HepG2 (cell line): Measurements from ENCODE around the gene MPV17L2. TPM values are rescaled to one million over a fixed set of nuclear protein-coding genes. Genes with fewer than 3 reads are reported as not detected.

Source experiments
- CBFB ChIP-seq: sonication (generic); formaldehyde crosslinking; IDR thresholded peaks from 2 replicates; pipeline ENCODE4 v1.4.0; 2020; ENCODE audit warnings: missing genetic modification reagents
- DMAP1 ChIP-seq: IDR thresholded peaks from 2 replicates; pipeline ENCODE4 v1.6.1; 2016
- DNMT1 ChIP-seq: sonication (generic); formaldehyde crosslinking; IDR thresholded peaks from 2 replicates; pipeline ENCODE4 v1.5.1; 2020; ENCODE audit warnings: mild to moderate bottlenecking, missing genetic modification reagents
- FOSL2 ChIP-seq: sonication (generic); formaldehyde crosslinking; IDR thresholded peaks from 2 replicates; pipeline ENCODE4 v1.4.0; 2020; ENCODE audit warnings: missing genetic modification reagents
- FOXJ3 ChIP-seq: sonication (generic); formaldehyde crosslinking; IDR thresholded peaks from 2 replicates; pipeline ENCODE4 v1.4.0; 2020; ENCODE audit warnings: missing genetic modification reagents, mild to moderate bottlenecking, borderline replicate concordance
- HNF4G ChIP-seq, 2 experiments: sonication (generic) in 1 of 2; formaldehyde crosslinking in 1 of 2; IDR thresholded peaks; 2 replicates each; pipeline versions ENCODE4 v1.4.0 to v1.6.1; 2011 to 2020; ENCODE audit warnings: borderline replicate concordance in 2 of 2, low read depth in 2 of 2, mild to moderate bottlenecking in 2 of 2, low read length in 1 of 2, missing genetic modification reagents in 1 of 2, moderate library complexity in 1 of 2
- ISX ChIP-seq: sonication (generic); formaldehyde crosslinking; conservative IDR thresholded peaks from 2 replicates; pipeline ENCODE4 v1.5.0; 2020; ENCODE audit warnings: missing genetic modification reagents
- MED1 ChIP-seq: sonication (generic); formaldehyde crosslinking; IDR thresholded peaks from 2 replicates; pipeline ENCODE4 v1.4.0; 2020; ENCODE audit warnings: missing genetic modification reagents
- PAXIP1 ChIP-seq: sonication (generic); formaldehyde crosslinking; conservative IDR thresholded peaks from 2 replicates; pipeline ENCODE4 v1.4.0; 2020; ENCODE audit warnings: mild to moderate bottlenecking, missing genetic modification reagents, moderate library complexity
- PHF21A ChIP-seq: sonication (generic); formaldehyde crosslinking; IDR thresholded peaks from 2 replicates; pipeline ENCODE4 v1.5.0; 2020; ENCODE audit warnings: mild to moderate bottlenecking, missing genetic modification reagents
- PRMT3 ChIP-seq: sonication (generic); formaldehyde crosslinking; IDR thresholded peaks from 2 replicates; pipeline ENCODE4 v1.8.1; 2022; ENCODE audit warnings: low read depth, mild to moderate bottlenecking, moderate library complexity, missing genetic modification reagents, borderline replicate concordance
- SALL2 ChIP-seq: sonication (generic); formaldehyde crosslinking; IDR thresholded peaks from 2 replicates; pipeline ENCODE4 v1.8.1; 2023; ENCODE audit warnings: mild to moderate bottlenecking, missing genetic modification reagents, inconsistent platforms
- SNAPC5 ChIP-seq: sonication (generic); formaldehyde crosslinking; IDR thresholded peaks from 2 replicates; pipeline ENCODE4 v1.8.1; 2023; ENCODE audit warnings: mild to moderate bottlenecking, missing genetic modification reagents, borderline replicate concordance
- SUZ12 ChIP-seq: fragments of 150-350 bp; IDR thresholded peaks from 2 replicates; pipeline ENCODE4 v1.6.1; 2014; ENCODE audit warnings: low read depth, low read length
- ZBTB43 ChIP-seq: sonication (generic); formaldehyde crosslinking; conservative IDR thresholded peaks from 2 replicates; pipeline ENCODE4 v1.4.0; 2020; ENCODE audit warnings: missing genetic modification reagents
- ZC3H13 ChIP-seq: sonication (generic); formaldehyde crosslinking; IDR thresholded peaks from 2 replicates; pipeline ENCODE4 v1.8.1; 2023; ENCODE audit warnings: mild to moderate bottlenecking, missing genetic modification reagents, moderate library complexity
- ZFYVE20 ChIP-seq: sonication (generic); formaldehyde crosslinking; IDR thresholded peaks from 2 replicates; pipeline ENCODE4 v1.8.0; 2023; ENCODE audit warnings: low read depth, mild to moderate bottlenecking, moderate library complexity, missing genetic modification reagents, borderline replicate concordance
- ZNF230 ChIP-seq: sonication (generic); formaldehyde crosslinking; IDR thresholded peaks from 2 replicates; pipeline ENCODE4 v1.4.0; 2020; ENCODE audit warnings: mild to moderate bottlenecking, missing genetic modification reagents
- ZNF235 ChIP-seq: sonication (generic); formaldehyde crosslinking; IDR thresholded peaks from 2 replicates; pipeline ENCODE4 v1.8.1; 2023; ENCODE audit warnings: mild to moderate bottlenecking, missing genetic modification reagents, borderline replicate concordance
- ZNF546 ChIP-seq: sonication (generic); formaldehyde crosslinking; conservative IDR thresholded peaks from 2 replicates; pipeline ENCODE4 v1.8.1; 2023; ENCODE audit warnings: mild to moderate bottlenecking, missing genetic modification reagents
- ZNF674 ChIP-seq: sonication (generic); formaldehyde crosslinking; IDR thresholded peaks from 2 replicates; pipeline ENCODE4 v1.5.0; 2020; ENCODE audit warnings: low read depth, mild to moderate bottlenecking, missing genetic modification reagents
- ZNF839 ChIP-seq: sonication (generic); formaldehyde crosslinking; IDR thresholded peaks from 2 replicates; pipeline ENCODE4 v1.4.0; 2020; ENCODE audit warnings: missing genetic modification reagents, mild to moderate bottlenecking, borderline replicate concordance
- ZNF878 ChIP-seq: sonication (generic); formaldehyde crosslinking; IDR thresholded peaks from 2 replicates; pipeline ENCODE4 v1.8.1; 2023; ENCODE audit warnings: mild to moderate bottlenecking, missing genetic modification reagents, moderate library complexity
- polyA plus RNA-seq, 8 experiments: library from polyadenylated mRNA; depleted of rRNA in 3 of 8; stranded (reverse) in 7 of 8; unstranded in 1 of 8; fragments of >200 nt; fragmentation: Illumina TruSeq in 4 of 8; extraction: Trizol in 4 of 8; gene quantifications; 2 replicates each; pipeline versions ENCODE4 v1.2.1 to v1.2.3, GENCODE V29; 2011 to 2016; ENCODE audit warnings: low read depth in 4 of 8, missing spikeins in 1 of 8, mixed read lengths in 1 of 8; ENCODE audit not compliant: insufficient read depth in 1 of 8
- total RNA-seq, 5 experiments: library from RNA; depleted of rRNA; stranded (reverse); fragments of >200 nt; fragmentation: Illumina TruSeq; extraction: Trizol; gene quantifications; 2 replicates each; pipeline ENCODE4 v1.2.3, GENCODE V29; 2016; ENCODE audit warnings: low read depth in 1 of 5
- TF ChIP-seq, protein P1 (sequence below): IDR thresholded peaks from 2 replicates; pipeline ENCODE4 v1.6.1; 2016; ENCODE audit warnings: mild to moderate bottlenecking

MPV17L2 gene
- total and polyA plus RNA-seq, 2 of the 13 experiments (the other 11 are each of a cell fraction or from before 2014, with no cell fraction given): 13.6 to 16.7 TPM

GRCh38 chr19:18224525-18225354 lies 31.7 kb downstream of the MPV17L2 start (continued):
- no peak for TF ChIP-seq ZNF839 (CRISPR knock-in tag)
- no peak for TF ChIP-seq ZBTB43
- peak; percentile 60; the same call in 1 of the 2 replicates for TF ChIP-seq PHF21A
- TF ChIP-seq CBFB (CRISPR knock-in tag): no peak
- no peak for TF ChIP-seq SNAPC5 (CRISPR knock-in tag)
- no peak for TF ChIP-seq SALL2 (CRISPR knock-in tag)
- no peak for TF ChIP-seq MED1
- TF ChIP-seq ZNF546 (CRISPR knock-in tag): no peak
- no peak for TF ChIP-seq ZNF674 (CRISPR knock-in tag)
- TF ChIP-seq ISX: no peak
- TF ChIP-seq, protein P1, sequence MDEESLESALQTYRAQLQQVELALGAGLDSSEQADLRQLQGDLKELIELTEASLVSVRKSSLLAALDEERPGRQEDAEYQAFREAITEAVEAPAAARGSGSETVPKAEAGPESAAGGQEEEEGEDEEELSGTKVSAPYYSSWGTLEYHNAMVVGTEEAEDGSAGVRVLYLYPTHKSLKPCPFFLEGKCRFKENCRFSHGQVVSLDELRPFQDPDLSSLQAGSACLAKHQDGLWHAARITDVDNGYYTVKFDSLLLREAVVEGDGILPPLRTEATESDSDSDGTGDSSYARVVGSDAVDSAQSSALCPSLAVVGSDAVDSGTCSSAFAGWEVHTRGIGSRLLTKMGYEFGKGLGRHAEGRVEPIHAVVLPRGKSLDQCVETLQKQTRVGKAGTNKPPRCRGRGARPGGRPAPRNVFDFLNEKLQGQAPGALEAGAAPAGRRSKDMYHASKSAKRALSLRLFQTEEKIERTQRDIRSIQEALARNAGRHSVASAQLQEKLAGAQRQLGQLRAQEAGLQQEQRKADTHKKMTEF (CRISPR knock-in tag): no peak
- no peak for TF ChIP-seq SUZ12
- no peak; the same call in 1 of the 2 replicates for TF ChIP-seq ZC3H13 (CRISPR knock-in tag)
- 0 out of 2 replicates have a peak, but pooled peaks have one; percentile 8 for TF ChIP-seq DMAP1 (CRISPR knock-in tag)
- TF ChIP-seq ZFYVE20: no peak
- TF ChIP-seq PRMT3 (CRISPR knock-in tag): no peak
- TF ChIP-seq PAXIP1 (CRISPR knock-in tag): no peak; the same call in 1 of the 2 replicates
- TF ChIP-seq FOSL2: no peak
- TF ChIP-seq ZNF878 (CRISPR knock-in tag): no peak
- no peak for TF ChIP-seq DNMT1 (CRISPR knock-in tag)
- TF ChIP-seq ZNF230 (CRISPR knock-in tag): no peak
- peak; percentile 84 for TF ChIP-seq HNF4G (IDR thresholded peaks at IDR 0.05; ENCODE audit: borderline replicate concordance, low read depth, low read length)
- TF ChIP-seq HNF4G (CRISPR knock-in tag; IDR thresholded peaks at IDR 0.05; ENCODE audit: borderline replicate concordance, low read depth): no peak
- TF ChIP-seq ZNF235 (CRISPR knock-in tag): 0 out of 2 replicates have a peak, but pooled peaks have one; percentile 28
- no peak for TF ChIP-seq FOXJ3
